Caco-2 (cell line): ENCODE measurements around the gene PSKH1. TPM values are rescaled to one million over a fixed set of nuclear protein-coding genes. Genes with fewer than 3 reads are reported as not detected.

ENCODE experiments used
- BruUV-seq: library from RNA; stranded (reverse); fragments of 400-500 nt; replicated peaks from 2 replicates; lab custom pipeline; 2021; lab: Mats Ljungman, UMichigan
- CTCF ChIA-PET: fragments of 300-600 bp; sonication (Branson Sonifier 250); formaldehyde crosslinking; loops from one replicate; lab custom pipeline; 2022; ENCODE audit warnings: antibody characterized with exemption; lab: Charles Lee
- POLR2A ChIA-PET: fragments of 300-600 bp; sonication (Branson Sonifier 250); formaldehyde crosslinking; loops from one replicate; lab custom pipeline; 2022; ENCODE audit warnings: antibody characterized with exemption; lab: Charles Lee
- DNase-seq, 2 experiments: peaks; one replicate each; pipeline versions ENCODE4 v3.0.0 to v3.0.0-alpha.2; 2020 to 2022
- H3K27me3 ChIP-seq: replicated peaks from 2 replicates; pipeline ENCODE4 v1.6.0; 2011; ENCODE audit warnings: low read length; ENCODE audit not compliant: control insufficient read depth, insufficient read depth
- H3K36me3 ChIP-seq: 2 replicates; pipeline ENCODE4 v1.5.1; 2011; ENCODE audit warnings: low read length; ENCODE audit not compliant: control insufficient read depth, insufficient read depth
- H3K4me1 ChIP-seq: fragments of 250-450 bp; sonication (Bioruptor Pico); 2 replicates; pipeline ENCODE4 v1.5.1; 2020; ENCODE audit warnings: mild to moderate bottlenecking
- H3K4me3 ChIP-seq: 2 replicates; pipeline ENCODE4 v1.5.1; 2011; ENCODE audit warnings: low read depth, mild to moderate bottlenecking, control low read depth, low read length
- H3K9me3 ChIP-seq: fragments of 250-450 bp; sonication (Bioruptor Pico); 2 replicates; pipeline ENCODE4 v1.5.1; 2020; ENCODE audit warnings: mild to moderate bottlenecking, moderate library complexity
- H3K27ac Mint-ChIP-seq: one replicate; pipeline ENCODE4 v1.8.0; 2022; ENCODE audit warnings: mixed read lengths; ENCODE audit not compliant: unreplicated experiment
- H3K27me3 Mint-ChIP-seq: one replicate; pipeline ENCODE4 v1.8.0; 2022; ENCODE audit warnings: mixed read lengths; ENCODE audit not compliant: insufficient read depth, unreplicated experiment
- H3K36me3 Mint-ChIP-seq: one replicate; pipeline ENCODE4 v1.8.0; 2022; ENCODE audit warnings: mild to moderate bottlenecking, mixed read lengths; ENCODE audit not compliant: insufficient read depth, unreplicated experiment
- H3K4me1 Mint-ChIP-seq: one replicate; pipeline ENCODE4 v1.8.0; 2022; ENCODE audit warnings: low read depth, mixed read lengths; ENCODE audit not compliant: unreplicated experiment
- H3K4me3 Mint-ChIP-seq: one replicate; pipeline ENCODE4 v1.8.0; 2022; ENCODE audit warnings: mild to moderate bottlenecking, moderate library complexity, mixed read lengths; ENCODE audit not compliant: unreplicated experiment
- H3K9me3 Mint-ChIP-seq: one replicate; pipeline ENCODE4 v1.8.0; 2022; ENCODE audit warnings: mixed read lengths; ENCODE audit not compliant: unreplicated experiment
- CTCF ChIP-seq, 2 experiments: fragments of 200-600 bp in 1 of 2; IDR thresholded peaks; 1 replicate in 1 of 2; 2 replicates in 1 of 2; pipeline versions ENCODE4 v1.5.1 to v1.8.0; 2011 to 2022; ENCODE audit warnings: antibody characterized with exemption in 1 of 2, control low read depth in 1 of 2, inconsistent platforms in 1 of 2, low read depth in 1 of 2, low read length in 1 of 2, mild to moderate bottlenecking in 1 of 2, moderate library complexity in 1 of 2; ENCODE audit not compliant: insufficient read depth in 1 of 2, severe bottlenecking in 1 of 2, unreplicated experiment in 1 of 2
- intact Hi-C: fragments of 100-400 bp; cut with micrococcal nuclease; formaldehyde crosslinking; loops from one replicate; pipeline ENCODE4 v1.10.0; 2022; ENCODE audit not compliant: unreplicated experiment
- total RNA-seq: library from RNA; stranded (reverse); gene quantifications from 2 replicates; pipeline ENCODE4 v1.2.3, GENCODE V29; 2022

PSKH1 gene
- total RNA-seq, 1 experiment from 2014 or later: 41.3 TPM

GRCh38 chr16:67965668-67966548 lies 72.9 kb downstream of the PSKH1 start:
- Mint-ChIP-seq H3K4me3 (peak overlapping the region; percentile 89), H3K4me1 (peaks cover 35% of the 10 kb centered on the region), H3K27ac (peak overlapping the region; percentile 93), H3K36me3 (peaks cover 55% of the 10 kb centered on the region), H3K9me3 (no peaks in the 10 kb centered on the region), H3K27me3 (no peaks in the 10 kb centered on the region)
- H3K4me3 ChIP-seq: no peak overlapping the region
- TSS peak; percentile 33 for BruUV-seq
- H3K36me3 ChIP-seq: peaks cover 8% of the 10 kb centered on the region
- CTCF ChIA-PET: interaction anchor here (0.5 to 1.5 kb wide), 5 partner anchors 22 to 552 kb away, joined by 3 to 7 read pairs (median 3); partner anchors contain the start of genes LCAT and PARD6A
- TF ChIP-seq CTCF (IDR thresholded peaks at IDR 0.05; ENCODE audit: insufficient read depth in 1 of 2, low read depth in 1 of 2, low read length in 1 of 2, severe bottlenecking in 1 of 2, unreplicated experiment in 1 of 2): no peak
- intact Hi-C loops: no loop called here
- peaks cover 29% of the 10 kb centered on the region for H3K4me1 ChIP-seq
- H3K9me3 ChIP-seq: no peaks in the 10 kb centered on the region
- POLR2A ChIA-PET: interaction anchor here (0.6 to 1.3 kb wide), 8 partner anchors 28 to 777 kb away, joined by 3 to 9 read pairs (median 3); partner anchors contain the start of genes ESRP2 and NFATC3
- DNase-seq: peak; percentile 82 to 91
- no peaks in the 10 kb centered on the region for H3K27me3 ChIP-seq

GRCh38 chr16:67966549-67967182 lies 73.6 kb downstream of the PSKH1 start:
- no peaks in the 10 kb centered on the region for H3K27me3 Mint-ChIP-seq
- Histone ChIP-seq H3K4me3 (peak overlapping the region; percentile 66), H3K36me3 (peaks cover 5% of the 10 kb centered on the region), H3K27me3 (no peaks in the 10 kb centered on the region), H3K9me3 (no peaks in the 10 kb centered on the region), H3K4me1 (peaks cover 29% of the 10 kb centered on the region)
- CTCF ChIA-PET: interaction anchor here (0.6 to 1.5 kb wide), 5 partner anchors 23 to 151 kb away, joined by 3 to 6 read pairs (median 3); partner anchors contain the start of gene LCAT
- no peaks in the 10 kb centered on the region for H3K9me3 Mint-ChIP-seq
- POLR2A ChIA-PET: interaction anchor here (0.6 to 1.3 kb wide), 8 partner anchors 27 to 720 kb away, joined by 3 to 9 read pairs (median 4); partner anchors contain the start of genes ESRP2, NFATC3, RANBP10 and TSNAXIP1
- no peak for TF ChIP-seq CTCF (IDR thresholded peaks at IDR 0.05; ENCODE audit: insufficient read depth in 1 of 2, low read depth in 1 of 2, low read length in 1 of 2, severe bottlenecking in 1 of 2, unreplicated experiment in 1 of 2)
- no TSS peak for BruUV-seq
- peaks cover 35% of the 10 kb centered on the region for H3K4me1 Mint-ChIP-seq
- peak; percentile 66 to 84 for DNase-seq
- intact Hi-C loops: no loop called here
- peak overlapping the region; percentile 93 for H3K27ac Mint-ChIP-seq
- H3K4me3 Mint-ChIP-seq: peak overlapping the region; percentile 89
- H3K36me3 Mint-ChIP-seq: peaks cover 50% of the 10 kb centered on the region
